SH-SY5Y (cell line): Measurements from ENCODE around the gene CST3.

Source experiments
- GATA2 ChIP-seq: IDR thresholded peaks from 2 replicates; pipeline ENCODE4 v1.6.1; 2011; ENCODE audit warnings: mild to moderate bottlenecking, low read depth, low read length
- GATA3 ChIP-seq: IDR thresholded peaks from 2 replicates; pipeline ENCODE4 v1.6.1; 2011; ENCODE audit warnings: low read depth, mild to moderate bottlenecking, low read length, moderate library complexity

DNA sequence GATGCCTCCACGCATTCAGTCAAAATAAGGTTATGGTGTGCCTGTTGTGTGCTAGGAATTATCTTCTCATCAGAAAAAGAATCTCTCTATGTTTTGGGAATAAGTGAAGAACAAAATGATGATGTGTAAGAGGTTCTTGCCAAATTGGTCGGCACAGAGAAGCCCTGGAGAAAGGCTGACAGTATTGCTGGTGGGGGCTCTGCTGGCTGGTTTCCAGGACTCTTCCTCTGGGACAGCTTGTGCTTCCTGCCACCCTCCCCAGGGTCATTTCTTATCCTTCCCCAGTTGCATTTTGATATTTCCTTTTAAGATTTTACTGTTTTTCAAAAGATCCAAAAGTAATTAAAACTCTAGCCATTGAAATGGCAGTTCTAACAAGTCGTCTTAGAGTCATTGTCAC is 28.9 kb upstream of the CST3 start:
- TF ChIP-seq GATA2, result no peak
- no peak for TF ChIP-seq GATA3
